ENCODE results near the gene TPSD1. TPM values are rescaled to one million over a fixed set of nuclear protein-coding genes. Genes with fewer than 3 reads are reported as not detected.
A peak's percentile ranks its signal among the peaks of the same experiment; 100 is the strongest.

The TPSD1 gene
- polyA plus RNA-seq, 1 donor (not counting 4 experiments of a cell fraction or from before 2014, with no cell fraction given), result not detected

DNA sequence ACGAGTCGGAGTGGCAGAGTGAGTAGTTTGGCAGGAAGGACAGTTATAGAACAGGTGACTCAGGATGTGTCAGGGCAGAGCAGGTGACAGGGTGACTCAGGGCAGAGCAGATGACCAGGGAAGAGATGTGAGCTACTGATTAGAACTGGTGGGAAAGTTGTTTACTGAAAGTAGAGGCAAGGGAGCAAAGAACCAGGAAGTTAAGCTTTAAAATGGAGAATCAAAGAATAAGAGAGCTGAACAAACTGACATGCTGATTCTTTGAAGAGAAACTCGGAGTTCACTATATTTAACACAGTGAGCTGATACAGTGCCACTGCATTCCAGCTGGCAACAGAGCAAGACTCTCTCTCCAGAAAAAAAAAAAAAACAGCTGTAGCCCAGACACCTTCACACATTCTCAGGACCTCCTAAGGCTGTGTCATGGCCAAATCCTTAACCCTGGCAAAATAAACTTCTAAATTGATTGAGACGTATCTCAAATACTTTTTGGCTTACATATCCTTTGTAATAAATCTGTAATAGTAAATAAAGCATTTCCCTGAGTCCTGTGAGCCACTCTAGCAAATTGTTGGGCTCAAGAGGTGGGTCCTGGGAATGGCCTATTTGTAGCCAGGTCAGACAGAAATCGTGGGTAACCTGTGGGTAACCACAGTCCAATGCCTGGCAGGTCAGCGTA is 41.3 kb downstream of the TPSD1 start:
- DNase-seq (ENCODE audit: low read depth, low spot score), result peak; percentile 64
- dilution Hi-C loops (cut with MboI; ENCODE audit: extremely low pct_ligation_motif_present, low sequenced_read_pairs), result no loop called here
- Histone ChIP-seq H3K4me2 (ENCODE audit: control insufficient read depth, extremely low read depth, insufficient read depth, low read depth, low read length) (peak overlapping the region; percentile 55), H2AFZ (ENCODE audit: control insufficient read depth, low read length) (peak overlapping the region; percentile 44), H3K36me3 (ENCODE audit: control insufficient read depth in 2 of 2, extremely low read depth in 1 of 2, insufficient read depth in 2 of 2, low read length in 2 of 2) (no peaks in the 10 kb centered on the region), H3K4me3 (ENCODE audit: control insufficient read depth in 2 of 3, extremely low read depth in 1 of 3, insufficient read depth in 2 of 3, low read depth in 1 of 3, low read length in 3 of 3) (no peak overlapping the region), H3K4me1 (ENCODE audit: control insufficient read depth, extremely low read depth, insufficient read depth, low read length) (peaks cover 18% of the 10 kb centered on the region), H3K27me3 (ENCODE audit: control insufficient read depth, extremely low read depth, insufficient read depth, low read length) (peaks cover 22% of the 10 kb centered on the region), H3K9me3 (ENCODE audit: control insufficient read depth, low read depth, low read length) (no peaks in the 10 kb centered on the region), H3K79me2 (ENCODE audit: control insufficient read depth, insufficient read depth, low read length) (no peaks in the 10 kb centered on the region), H3K27ac (ENCODE audit: control insufficient read depth, insufficient read depth, low read length) (peak overlapping the region; percentile 68), H3K9ac (ENCODE audit: control insufficient read depth, extremely low read depth, insufficient read depth, low read length) (peak overlapping the region; percentile 60), H4K20me1 (ENCODE audit: control insufficient read depth, extremely low read depth, insufficient read depth, low read length) (no peaks in the 10 kb centered on the region), H3K9me1 (ENCODE audit: control insufficient read depth, extremely low read depth, insufficient read depth, low read length) (no peaks in the 10 kb centered on the region)
- peak; percentile 17 for FAIRE-seq
- TF ChIP-seq, protein P1, sequence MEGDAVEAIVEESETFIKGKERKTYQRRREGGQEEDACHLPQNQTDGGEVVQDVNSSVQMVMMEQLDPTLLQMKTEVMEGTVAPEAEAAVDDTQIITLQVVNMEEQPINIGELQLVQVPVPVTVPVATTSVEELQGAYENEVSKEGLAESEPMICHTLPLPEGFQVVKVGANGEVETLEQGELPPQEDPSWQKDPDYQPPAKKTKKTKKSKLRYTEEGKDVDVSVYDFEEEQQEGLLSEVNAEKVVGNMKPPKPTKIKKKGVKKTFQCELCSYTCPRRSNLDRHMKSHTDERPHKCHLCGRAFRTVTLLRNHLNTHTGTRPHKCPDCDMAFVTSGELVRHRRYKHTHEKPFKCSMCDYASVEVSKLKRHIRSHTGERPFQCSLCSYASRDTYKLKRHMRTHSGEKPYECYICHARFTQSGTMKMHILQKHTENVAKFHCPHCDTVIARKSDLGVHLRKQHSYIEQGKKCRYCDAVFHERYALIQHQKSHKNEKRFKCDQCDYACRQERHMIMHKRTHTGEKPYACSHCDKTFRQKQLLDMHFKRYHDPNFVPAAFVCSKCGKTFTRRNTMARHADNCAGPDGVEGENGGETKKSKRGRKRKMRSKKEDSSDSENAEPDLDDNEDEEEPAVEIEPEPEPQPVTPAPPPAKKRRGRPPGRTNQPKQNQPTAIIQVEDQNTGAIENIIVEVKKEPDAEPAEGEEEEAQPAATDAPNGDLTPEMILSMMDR (optimal IDR thresholded peaks at IDR 0.05 in 1 of 3, IDR thresholded peaks at IDR 0.05 in 1 of 3, conservative IDR thresholded peaks at IDR 0.05 in 1 of 3; ENCODE audit: extremely low read depth in 1 of 3, insufficient read depth in 2 of 3, low read length in 3 of 3), result no peak
- no peak for TF ChIP-seq EZH2 (IDR thresholded peaks at IDR 0.05; ENCODE audit: low read length)

DNA sequence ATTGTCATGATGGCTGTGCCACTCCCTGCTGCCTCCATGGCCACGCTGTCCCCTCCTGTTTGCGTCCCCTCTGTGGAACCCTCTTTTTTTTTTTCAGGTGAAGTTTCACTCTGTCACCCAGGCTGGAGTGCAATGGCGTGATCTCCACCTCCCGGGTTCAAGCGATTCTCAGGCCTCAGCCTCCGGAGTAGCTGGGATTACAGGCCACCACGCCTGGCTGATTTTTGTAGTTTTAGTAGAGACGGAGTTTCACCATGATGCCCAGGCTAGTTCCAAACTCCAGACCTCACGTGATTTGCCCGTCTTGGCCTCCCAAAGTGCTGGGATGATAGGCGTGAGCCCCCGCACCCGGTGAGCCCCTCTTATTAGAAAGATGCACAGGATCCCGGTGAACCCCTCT is 42.5 kb downstream of the TPSD1 start:
- H3K36me3 ChIP-seq (ENCODE audit: control insufficient read depth in 2 of 2, extremely low read depth in 1 of 2, insufficient read depth in 2 of 2, low read length in 2 of 2), result no peaks in the 10 kb centered on the region
- no peaks in the 10 kb centered on the region for H3K9me1 ChIP-seq (ENCODE audit: control insufficient read depth, extremely low read depth, insufficient read depth, low read length)
- H2AFZ ChIP-seq (ENCODE audit: control insufficient read depth, low read length), result no peak overlapping the region
- H3K27me3 ChIP-seq (ENCODE audit: control insufficient read depth, extremely low read depth, insufficient read depth, low read length), result peaks cover 22% of the 10 kb centered on the region
- dilution Hi-C loops (cut with MboI; ENCODE audit: extremely low pct_ligation_motif_present, low sequenced_read_pairs), result no loop called here
- H3K4me1 ChIP-seq (ENCODE audit: control insufficient read depth, extremely low read depth, insufficient read depth, low read length), result peaks cover 22% of the 10 kb centered on the region
- no peaks in the 10 kb centered on the region for H3K79me2 ChIP-seq (ENCODE audit: control insufficient read depth, insufficient read depth, low read length)
- DNase-seq (ENCODE audit: low read depth, low spot score), result no peak
- H3K9me3 ChIP-seq (ENCODE audit: control insufficient read depth, low read depth, low read length), result no peaks in the 10 kb centered on the region
- FAIRE-seq, result no peak
- no peak overlapping the region for H3K4me2 ChIP-seq (ENCODE audit: control insufficient read depth, extremely low read depth, insufficient read depth, low read depth, low read length)
- H3K27ac ChIP-seq (ENCODE audit: control insufficient read depth, insufficient read depth, low read length), result no peak overlapping the region
- no peak overlapping the region for H3K9ac ChIP-seq (ENCODE audit: control insufficient read depth, extremely low read depth, insufficient read depth, low read length)
- TF ChIP-seq, protein P1 (optimal IDR thresholded peaks at IDR 0.05 in 1 of 3, IDR thresholded peaks at IDR 0.05 in 1 of 3, conservative IDR thresholded peaks at IDR 0.05 in 1 of 3; ENCODE audit: extremely low read depth in 1 of 3, insufficient read depth in 2 of 3, low read length in 3 of 3), result no peak
- no peak for TF ChIP-seq EZH2 (IDR thresholded peaks at IDR 0.05; ENCODE audit: low read length)
- H3K4me3 ChIP-seq (ENCODE audit: control insufficient read depth in 2 of 3, extremely low read depth in 1 of 3, insufficient read depth in 2 of 3, low read depth in 1 of 3, low read length in 3 of 3), result no peak overlapping the region
- no peaks in the 10 kb centered on the region for H4K20me1 ChIP-seq (ENCODE audit: control insufficient read depth, extremely low read depth, insufficient read depth, low read length)
